DOHH2 (cell line): ENCODE measurements around the gene ZNF778.
"Not testable (repeated sequence)": the region's sequence is repeated elsewhere in the genome, so short reads cannot be mapped to it uniquely, and the experiment has no call there.

Experiments
- H3F3A ChIP-seq: fragments of 200-600 bp; sonication (generic), shearing (Covaris generic); 2 replicates; pipeline ENCODE4 v1.6.0; 2016; ENCODE audit warnings: antibody characterized with exemption, mild to moderate bottlenecking; ENCODE audit not compliant: control insufficient read depth, insufficient read depth
- H3K27ac ChIP-seq: fragments of 200-600 bp; sonication (generic); 2 replicates; pipeline ENCODE4 v1.5.1; 2014; ENCODE audit warnings: low read depth, mild to moderate bottlenecking, low read length, moderate library complexity
- H3K27me3 ChIP-seq: fragments of 200-600 bp; sonication (generic); 2 replicates; pipeline ENCODE4 v1.6.1; 2014; ENCODE audit warnings: mild to moderate bottlenecking, low read length, mixed read lengths; ENCODE audit not compliant: control insufficient read depth
- H3K36me3 ChIP-seq: fragments of 200-600 bp; sonication (generic); 2 replicates; pipeline ENCODE4 v1.6.1; 2014; ENCODE audit warnings: mild to moderate bottlenecking, low read length, moderate library complexity, mixed read lengths; ENCODE audit not compliant: control insufficient read depth
- H3K4me1 ChIP-seq: fragments of 200-600 bp; sonication (generic); 2 replicates; pipeline ENCODE4 v1.6.1; 2014; ENCODE audit warnings: mild to moderate bottlenecking, low read length, mixed read lengths; ENCODE audit not compliant: control insufficient read depth
- H3K4me2 ChIP-seq: fragments of 200-600 bp; sonication (generic); 2 replicates; pipeline ENCODE4 v1.6.0; 2014; ENCODE audit warnings: mild to moderate bottlenecking, low read length, moderate library complexity
- H3K4me3 ChIP-seq: fragments of 200-600 bp; sonication (generic); 2 replicates; pipeline ENCODE4 v1.5.1; 2014; ENCODE audit warnings: mild to moderate bottlenecking, low read length, mixed read lengths
- H3K79me2 ChIP-seq: fragments of 200-600 bp; sonication (generic); 2 replicates; pipeline ENCODE4 v1.6.1; 2014; ENCODE audit warnings: mild to moderate bottlenecking, low read length, mixed read lengths; ENCODE audit not compliant: control insufficient read depth
- H3K9me2 ChIP-seq: fragments of 200-600 bp; sonication (generic); replicated peaks from 2 replicates; pipeline ENCODE4 v1.6.1; 2014; ENCODE audit warnings: mild to moderate bottlenecking, low read length, mixed read lengths; ENCODE audit not compliant: control insufficient read depth
- H3K9me3 ChIP-seq: fragments of 200-600 bp; sonication (generic); 2 replicates; pipeline ENCODE4 v1.6.1; 2014; ENCODE audit warnings: antibody characterized with exemption, low read length, mixed read lengths; ENCODE audit not compliant: control insufficient read depth, insufficient read depth
- H4K20me1 ChIP-seq: fragments of 200-600 bp; sonication (generic); 2 replicates; pipeline ENCODE4 v1.6.0; 2014; ENCODE audit warnings: low read depth, mild to moderate bottlenecking, antibody characterized with exemption, low read length, moderate library complexity; ENCODE audit not compliant: control insufficient read depth, insufficient read depth
- EZH2phosphoT487 ChIP-seq: fragments of 200-600 bp; sonication (generic); IDR thresholded peaks from 2 replicates; pipeline ENCODE4 v1.6.1; 2017; ENCODE audit warnings: borderline replicate concordance, mild to moderate bottlenecking, antibody characterized with exemption, low read length, moderate library complexity, mixed read lengths
- TF ChIP-seq, protein P1 (sequence below): fragments of 200-600 bp; sonication (generic); IDR thresholded peaks from one replicate; pipeline ENCODE4 v1.5.1; 2014; ENCODE audit warnings: antibody characterized with exemption, mild to moderate bottlenecking, low read depth, low read length; ENCODE audit not compliant: poor library complexity, severe bottlenecking

The ZNF778 gene

DNA sequence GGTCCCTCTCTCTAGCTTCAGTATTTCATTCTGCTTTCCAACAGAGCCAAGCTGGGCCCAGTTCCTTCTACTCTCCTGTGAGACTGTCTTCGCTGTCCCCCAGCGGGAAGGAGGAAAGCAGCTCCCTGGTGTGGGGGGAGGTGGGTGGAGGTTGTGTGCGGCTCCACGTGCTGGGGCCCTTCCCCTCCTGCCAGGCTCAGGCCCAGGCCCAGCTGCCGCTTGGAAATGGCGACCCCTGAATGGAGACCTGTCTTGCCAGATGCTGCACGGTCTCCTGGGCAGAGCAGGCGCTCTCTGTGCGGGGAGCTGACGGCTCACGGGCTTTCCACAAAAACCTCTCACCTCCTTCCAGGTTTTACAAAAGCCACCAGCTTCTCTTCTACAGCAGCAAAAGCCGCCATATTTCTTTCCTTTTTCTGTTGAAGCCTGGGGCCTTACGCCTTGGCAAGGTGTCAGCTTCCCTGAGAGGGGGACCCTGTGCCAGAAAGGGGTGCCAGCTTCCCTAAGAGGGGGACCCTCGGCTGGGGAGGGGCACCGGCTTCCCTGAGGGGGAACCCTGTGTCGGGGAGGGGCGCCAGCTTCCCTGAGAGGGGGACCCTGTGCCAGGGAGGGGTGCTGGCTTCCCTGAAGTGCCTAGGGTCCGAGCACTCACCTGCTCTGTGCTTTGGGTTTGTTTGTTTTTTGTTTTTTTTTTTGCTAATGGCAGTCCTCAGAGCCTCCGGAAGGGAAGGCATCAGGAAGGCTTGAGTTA is 47.5 kb downstream of the ZNF778 start:
- Histone ChIP-seq H3K4me1 (no peaks in the 10 kb centered on the region), H3F3A (no peaks in the 10 kb centered on the region), H3K27ac (no peak overlapping the region), H3K9me3 (no peaks in the 10 kb centered on the region), H3K4me3 (no peak overlapping the region), H4K20me1 (no peaks in the 10 kb centered on the region), H3K36me3 (peaks cover 20% of the 10 kb centered on the region), H3K4me2 (no peak overlapping the region), H3K9me2 (no peaks in the 10 kb centered on the region), H3K79me2 (no peaks in the 10 kb centered on the region), H3K27me3 (no peaks in the 10 kb centered on the region)
- TF ChIP-seq, protein P1, sequence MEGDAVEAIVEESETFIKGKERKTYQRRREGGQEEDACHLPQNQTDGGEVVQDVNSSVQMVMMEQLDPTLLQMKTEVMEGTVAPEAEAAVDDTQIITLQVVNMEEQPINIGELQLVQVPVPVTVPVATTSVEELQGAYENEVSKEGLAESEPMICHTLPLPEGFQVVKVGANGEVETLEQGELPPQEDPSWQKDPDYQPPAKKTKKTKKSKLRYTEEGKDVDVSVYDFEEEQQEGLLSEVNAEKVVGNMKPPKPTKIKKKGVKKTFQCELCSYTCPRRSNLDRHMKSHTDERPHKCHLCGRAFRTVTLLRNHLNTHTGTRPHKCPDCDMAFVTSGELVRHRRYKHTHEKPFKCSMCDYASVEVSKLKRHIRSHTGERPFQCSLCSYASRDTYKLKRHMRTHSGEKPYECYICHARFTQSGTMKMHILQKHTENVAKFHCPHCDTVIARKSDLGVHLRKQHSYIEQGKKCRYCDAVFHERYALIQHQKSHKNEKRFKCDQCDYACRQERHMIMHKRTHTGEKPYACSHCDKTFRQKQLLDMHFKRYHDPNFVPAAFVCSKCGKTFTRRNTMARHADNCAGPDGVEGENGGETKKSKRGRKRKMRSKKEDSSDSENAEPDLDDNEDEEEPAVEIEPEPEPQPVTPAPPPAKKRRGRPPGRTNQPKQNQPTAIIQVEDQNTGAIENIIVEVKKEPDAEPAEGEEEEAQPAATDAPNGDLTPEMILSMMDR = no peak
- no peak for TF ChIP-seq EZH2phosphoT487

DNA sequence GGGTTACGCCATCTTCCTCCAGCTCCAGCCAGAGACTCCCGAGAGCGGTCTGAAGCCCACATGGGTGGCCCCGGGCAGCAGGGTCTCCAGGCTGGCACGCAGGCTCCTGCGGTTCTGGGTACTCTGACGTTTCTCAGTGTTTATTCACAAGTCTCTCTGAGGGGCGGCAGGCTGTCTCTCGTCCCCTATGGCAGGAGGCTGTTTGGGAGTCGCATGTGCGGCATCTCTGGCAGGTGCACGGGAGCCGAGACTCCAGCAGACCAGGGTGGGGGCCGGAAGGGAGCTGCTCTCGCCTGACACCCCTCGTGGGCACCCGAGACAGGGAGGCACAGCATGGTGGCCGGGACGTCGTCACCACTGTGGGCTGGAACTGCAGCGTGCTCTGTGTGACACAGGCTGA is 48.1 kb downstream of the ZNF778 start:
- Histone ChIP-seq H3K79me2 (no peaks in the 10 kb centered on the region), H3K4me1 (no peaks in the 10 kb centered on the region), H3K4me2 (no peak overlapping the region), H3K4me3 (no peak overlapping the region), H4K20me1 (no peaks in the 10 kb centered on the region), H3K27me3 (no peaks in the 10 kb centered on the region), H3F3A (no peaks in the 10 kb centered on the region), H3K27ac (no peak overlapping the region), H3K9me3 (no peaks in the 10 kb centered on the region), H3K36me3 (peaks cover 27% of the 10 kb centered on the region), H3K9me2 (no peaks in the 10 kb centered on the region)
- no peak for TF ChIP-seq EZH2phosphoT487
- TF ChIP-seq, protein P1 = no peak

DNA sequence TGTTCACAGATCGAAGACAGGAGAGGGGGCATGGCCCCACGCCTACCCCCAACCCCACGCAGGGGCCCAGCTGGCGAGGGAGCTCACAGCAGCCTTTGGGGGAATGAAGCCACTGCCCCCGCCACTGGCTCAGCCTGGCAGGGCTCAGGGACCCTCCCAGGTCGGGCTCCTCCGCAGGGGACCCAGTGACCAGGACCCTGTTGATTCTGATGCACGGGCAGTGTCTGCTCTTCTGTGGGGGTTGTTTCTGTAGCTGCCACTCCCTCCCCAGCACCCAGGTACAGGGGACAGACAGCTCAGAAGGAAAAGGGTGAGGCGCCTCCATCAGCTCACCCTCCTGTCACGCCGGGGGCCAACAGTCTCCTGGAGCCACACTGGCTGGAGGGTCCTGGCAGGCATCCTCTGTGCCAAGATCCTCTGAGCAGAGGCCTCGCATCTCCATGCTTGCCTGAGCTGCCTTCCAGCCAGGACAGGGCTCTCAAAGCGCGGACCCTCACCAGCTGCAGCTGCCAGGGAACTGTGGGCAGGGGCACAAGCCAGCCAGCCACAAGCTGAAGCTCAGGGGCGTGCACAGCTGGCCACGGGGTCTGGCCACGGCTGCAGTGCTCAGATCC is 49.1 kb downstream of the ZNF778 start:
- Histone ChIP-seq H3K27me3 (no peaks in the 10 kb centered on the region), H3K36me3 (peaks cover 37% of the 10 kb centered on the region), H3K9me2 (no peaks in the 10 kb centered on the region), H3K79me2 (no peaks in the 10 kb centered on the region), H3K4me2 (no peak overlapping the region), H3K4me1 (no peaks in the 10 kb centered on the region), H3F3A (no peaks in the 10 kb centered on the region), H3K4me3 (no peak overlapping the region), H4K20me1 (no peaks in the 10 kb centered on the region), H3K9me3 (no peaks in the 10 kb centered on the region), H3K27ac (no peak overlapping the region)
- TF ChIP-seq, protein P1 = no peak
- TF ChIP-seq EZH2phosphoT487 = no peak

DNA sequence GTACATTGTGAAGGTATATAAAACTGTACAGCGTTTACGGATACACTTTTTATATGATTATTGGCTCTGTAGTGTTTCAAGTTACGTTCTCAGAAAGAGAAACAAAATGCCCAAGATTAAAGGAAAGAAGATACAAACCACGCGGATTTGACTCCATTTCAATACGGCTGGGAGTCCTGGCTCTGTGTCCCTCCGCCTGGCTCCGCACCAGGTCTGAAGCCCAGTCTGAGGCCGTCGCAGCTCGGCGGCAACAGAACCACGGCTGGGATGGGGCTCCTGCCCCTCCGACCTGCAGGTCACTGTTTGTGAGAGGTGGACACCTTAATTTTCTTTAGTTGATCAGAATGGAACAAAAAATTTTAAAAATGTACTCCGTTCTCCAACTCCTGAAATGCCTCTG is 50.2 kb downstream of the ZNF778 start:
- H3F3A ChIP-seq, H4K20me1 ChIP-seq, H3K27ac ChIP-seq, H3K79me2 ChIP-seq, H3K27me3 ChIP-seq, H3K9me3 ChIP-seq, H3K4me2 ChIP-seq, H3K4me1 ChIP-seq, H3K4me3 ChIP-seq, H3K9me2 ChIP-seq: not testable (repeated sequence)
- peaks cover 45% of the 10 kb centered on the region for H3K36me3 ChIP-seq
